HEK293 (cell line): ENCODE results near the gene FAM8A1.

Source experiments
- CTCF ChIA-PET: fragments of 350-600 bp; formaldehyde crosslinking; extraction: SDS; loops from one replicate; lab custom pipeline; 2021; ENCODE audit warnings: antibody characterized with exemption; lab: Yijun Ruan, JAX
- POLR2A ChIA-PET: fragments of 300-600 bp; formaldehyde crosslinking; extraction: SDS; loops from one replicate; lab custom pipeline; 2020; ENCODE audit warnings: antibody characterized with exemption, inconsistent platforms; lab: Yijun Ruan, JAX
- H3K27ac ChIP-seq: fragments of 200-500 bp; sonication (Bioruptor generic); 2 replicates; pipeline ENCODE4 v1.5.1; 2014; ENCODE audit warnings: low read depth, low read length, control low read depth, inconsistent platforms; ENCODE audit errors: extremely low read depth
- H3K36me3 ChIP-seq, 2 experiments: fragments of 200-500 bp in 1 of 2; sonication (Bioruptor generic) in 1 of 2; 1 replicate in 1 of 2; 2 replicates in 1 of 2; pipeline ENCODE4 v1.5.1; 2014 to 2017; ENCODE audit warnings: inconsistent platforms in 2 of 2, low read length in 2 of 2; ENCODE audit not compliant: control insufficient read depth in 2 of 2, insufficient read depth in 1 of 2
- H3K4me1 ChIP-seq: fragments of 200-500 bp; sonication (Bioruptor generic); 2 replicates; pipeline ENCODE4 v1.5.1; 2014; ENCODE audit warnings: mild to moderate bottlenecking, low read length, inconsistent platforms; ENCODE audit not compliant: control insufficient read depth, insufficient read depth
- H3K4me3 ChIP-seq: 2 replicates; pipeline ENCODE4 v1.5.1; 2011; ENCODE audit warnings: low read depth, mild to moderate bottlenecking, control low read depth, low read length, moderate library complexity
- H3K9me3 ChIP-seq: fragments of 200-500 bp; sonication (Bioruptor generic); 2 replicates; pipeline ENCODE4 v1.5.1; 2014; ENCODE audit warnings: low read depth, low read length, inconsistent platforms; ENCODE audit not compliant: control insufficient read depth, insufficient read depth
- HIC1 ChIP-seq: fragments of 450-650 bp; formaldehyde crosslinking; IDR thresholded peaks from 2 replicates; pipeline ENCODE4 v1.5.1; 2016; ENCODE audit warnings: missing biosample characterization, missing genetic modification characterization
- HOXC10 ChIP-seq: sonication (generic); formaldehyde crosslinking; IDR thresholded peaks from 2 replicates; pipeline ENCODE4 v1.8.1; 2023; ENCODE audit warnings: mild to moderate bottlenecking, missing genetic modification reagents
- KLF9 ChIP-seq: fragments of 450-650 bp; formaldehyde crosslinking; IDR thresholded peaks from 2 replicates; pipeline ENCODE4 v1.5.1; 2016; ENCODE audit warnings: missing biosample characterization, missing genetic modification characterization, low read depth
- SETDB1 ChIP-seq: IDR thresholded peaks from one replicate; pipeline ENCODE4 v1.6.1; 2017; ENCODE audit warnings: mild to moderate bottlenecking, low read length, moderate library complexity, mixed read lengths; ENCODE audit not compliant: insufficient read length
- YY2 ChIP-seq: fragments of 450-650 bp; formaldehyde crosslinking; IDR thresholded peaks from 2 replicates; pipeline ENCODE4 v1.5.1; 2016; ENCODE audit warnings: missing biosample characterization, missing genetic modification characterization
- ZBTB11 ChIP-seq: fragments of 450-650 bp; formaldehyde crosslinking; conservative IDR thresholded peaks from 2 replicates; pipeline ENCODE4 v1.5.1; 2016; ENCODE audit warnings: low read depth, missing biosample characterization, missing genetic modification characterization
- ZBTB17 ChIP-seq: fragments of 450-650 bp; formaldehyde crosslinking; IDR thresholded peaks from 2 replicates; pipeline ENCODE4 v1.5.1; 2016; ENCODE audit warnings: missing biosample characterization, missing genetic modification characterization
- ZBTB21 ChIP-seq: fragments of 450-650 bp; formaldehyde crosslinking; IDR thresholded peaks from 2 replicates; pipeline ENCODE4 v1.5.1; 2017; ENCODE audit warnings: missing biosample characterization, missing genetic modification characterization
- ZBTB7A ChIP-seq: fragments of 450-650 bp; formaldehyde crosslinking; IDR thresholded peaks from 2 replicates; pipeline ENCODE4 v1.5.1; 2016; ENCODE audit warnings: low read depth, missing biosample characterization, missing genetic modification characterization
- ZBTB8A ChIP-seq: fragments of 450-650 bp; formaldehyde crosslinking; IDR thresholded peaks from 2 replicates; pipeline ENCODE4 v1.5.1; 2016; ENCODE audit warnings: missing biosample characterization, missing genetic modification characterization
- ZFP41 ChIP-seq: fragments of 450-650 bp; formaldehyde crosslinking; IDR thresholded peaks from 2 replicates; pipeline ENCODE4 v1.5.1; 2016; ENCODE audit warnings: missing biosample characterization, missing genetic modification characterization, borderline replicate concordance
- ZFP69B ChIP-seq: fragments of 450-650 bp; formaldehyde crosslinking; IDR thresholded peaks from 2 replicates; pipeline ENCODE4 v1.5.1; 2016; ENCODE audit warnings: missing biosample characterization, missing genetic modification characterization
- ZNF18 ChIP-seq: fragments of 450-650 bp; formaldehyde crosslinking; IDR thresholded peaks from 2 replicates; pipeline ENCODE4 v1.5.1; 2016; ENCODE audit warnings: missing biosample characterization, missing genetic modification characterization
- ZNF19 ChIP-seq: fragments of 450-650 bp; formaldehyde crosslinking; IDR thresholded peaks from 2 replicates; pipeline ENCODE4; 2016; ENCODE audit warnings: missing biosample characterization, missing genetic modification characterization, low read depth
- ZNF211 ChIP-seq: fragments of 450-650 bp; formaldehyde crosslinking; IDR thresholded peaks from 2 replicates; pipeline ENCODE4 v1.5.1; 2016; ENCODE audit warnings: low read depth, missing biosample characterization, missing genetic modification characterization
- ZNF23 ChIP-seq: fragments of 450-650 bp; formaldehyde crosslinking; IDR thresholded peaks from 2 replicates; pipeline ENCODE4 v1.5.1; 2016; ENCODE audit warnings: missing biosample characterization, missing genetic modification characterization, borderline replicate concordance
- ZNF239 ChIP-seq: fragments of 450-650 bp; formaldehyde crosslinking; IDR thresholded peaks from 2 replicates; pipeline ENCODE4 v1.5.1; 2016; ENCODE audit warnings: missing biosample characterization, missing genetic modification characterization
- ZNF292 ChIP-seq: fragments of 450-650 bp; formaldehyde crosslinking; IDR thresholded peaks from 2 replicates; pipeline ENCODE4 v1.5.1; 2016; ENCODE audit warnings: low read depth, missing biosample characterization, missing genetic modification characterization, borderline replicate concordance
- ZNF335 ChIP-seq: fragments of 450-650 bp; formaldehyde crosslinking; conservative IDR thresholded peaks from 2 replicates; pipeline ENCODE4 v1.5.1; 2016; ENCODE audit warnings: missing biosample characterization, missing genetic modification characterization
- ZNF394 ChIP-seq: fragments of 450-650 bp; formaldehyde crosslinking; IDR thresholded peaks from 2 replicates; pipeline ENCODE4 v1.5.1; 2016; ENCODE audit warnings: missing biosample characterization, missing genetic modification characterization, mild to moderate bottlenecking, moderate library complexity, borderline replicate concordance
- ZNF433 ChIP-seq: fragments of 450-650 bp; formaldehyde crosslinking; IDR thresholded peaks from 2 replicates; pipeline ENCODE4 v1.5.1; 2016; ENCODE audit warnings: missing biosample characterization, missing genetic modification characterization, low read depth
- ZNF560 ChIP-seq: fragments of 450-650 bp; formaldehyde crosslinking; IDR thresholded peaks from 2 replicates; pipeline ENCODE4 v1.5.1; 2017; ENCODE audit warnings: missing biosample characterization, missing genetic modification characterization, borderline replicate concordance
- ZNF596 ChIP-seq: fragments of 450-650 bp; IDR thresholded peaks from 2 replicates; pipeline ENCODE4 v1.5.0; 2018; ENCODE audit warnings: missing biosample characterization, mild to moderate bottlenecking, missing genetic modification characterization, moderate library complexity
- ZNF623 ChIP-seq: fragments of 450-650 bp; formaldehyde crosslinking; IDR thresholded peaks from 2 replicates; pipeline ENCODE4 v1.5.1; 2016; ENCODE audit warnings: missing biosample characterization, missing genetic modification characterization
- ZNF624 ChIP-seq: fragments of 450-650 bp; formaldehyde crosslinking; IDR thresholded peaks from 2 replicates; pipeline ENCODE4 v1.5.1; 2017; ENCODE audit warnings: missing biosample characterization, missing genetic modification characterization
- ZNF768 ChIP-seq: fragments of 450-650 bp; formaldehyde crosslinking; IDR thresholded peaks from 2 replicates; pipeline ENCODE4 v1.5.1; 2018; ENCODE audit warnings: missing biosample characterization, mild to moderate bottlenecking, missing genetic modification characterization
- ZSCAN30 ChIP-seq: fragments of 450-650 bp; IDR thresholded peaks from 2 replicates; pipeline ENCODE4 v1.5.1; 2018; ENCODE audit warnings: missing biosample characterization, mild to moderate bottlenecking, missing genetic modification characterization, moderate library complexity
- ZXDB ChIP-seq: fragments of 450-650 bp; formaldehyde crosslinking; IDR thresholded peaks from 2 replicates; pipeline ENCODE4 v1.5.1; 2016; ENCODE audit warnings: missing biosample characterization, missing genetic modification characterization

FAM8A1 gene

GRCh38 chr6:17596085-17596484, 4.0 kb upstream of the FAM8A1 start:
- Histone ChIP-seq H3K4me1 (no peaks in the 10 kb centered on the region), H3K36me3 (no peaks in the 10 kb centered on the region), H3K4me3 (no peak overlapping the region), H3K27ac (no peak overlapping the region), H3K9me3 (no peaks in the 10 kb centered on the region)
- CTCF ChIA-PET = interaction anchor here (1.4 to 2.6 kb wide), 2 partner anchors 11 to 12 kb away, joined by 6 to 13 read pairs; no protein-coding TSS in a partner anchor
- TF ChIP-seq ZSCAN30 (no peak), ZBTB11 (tag by site-specific recombination) (no peak), ZNF623 (tag by site-specific recombination) (no peak), ZNF768 (tag by site-specific recombination) (no peak), ZNF23 (tag by site-specific recombination) (no peak), SETDB1 (no peak), ZBTB21 (tag by site-specific recombination) (no peak)
- POLR2A ChIA-PET = no interaction called here

- Histone ChIP-seq H3K36me3 (peaks cover 19 to 31% of the 10 kb centered on the region in 2 experiments), H3K4me3 (peak overlapping the region; percentile 81), H3K4me1 (peaks cover 6% of the 10 kb centered on the region), H3K27ac (peak overlapping the region; percentile 66), H3K9me3 (no peaks in the 10 kb centered on the region)
- ChIA-PET CTCF (interaction anchor here (0.6 to 1.2 kb wide), 6 partner anchors 11 to 920 kb away, joined by 3 to 4 read pairs (median 4); no protein-coding TSS in a partner anchor), POLR2A (interaction anchor here (0.6 to 2.0 kb wide), 21 partner anchors 9 to 975 kb away, joined by 3 to 20 read pairs (median 4); partner anchors contain the start of genes CAP2 and NUP153)
- TF ChIP-seq ZNF18 = no peak
- TF ChIP-seq HOXC10 (CRISPR knock-in tag) = 0 out of 2 replicates have a peak, but pooled peaks have one; percentile 22
- no peak for TF ChIP-seq KLF9
- no peak for TF ChIP-seq ZFP41
- TF ChIP-seq ZSCAN30 = no peak; the same call in 1 of the 2 replicates
- peak; percentile 90 for TF ChIP-seq ZNF335
- peak; percentile 33 for TF ChIP-seq ZBTB17 (tag by site-specific recombination)
- TF ChIP-seq ZBTB7A (tag by site-specific recombination) = 0 out of 2 replicates have a peak, but pooled peaks have one; percentile 67
- no peak for TF ChIP-seq ZFP69B (tag by site-specific recombination)
- no peak for TF ChIP-seq ZNF624
- TF ChIP-seq ZNF292 (tag by site-specific recombination) = no peak
- no peak for TF ChIP-seq YY2 (tag by site-specific recombination)
- no peak for TF ChIP-seq ZNF239 (tag by site-specific recombination)
- TF ChIP-seq HIC1 = no peak
- 0 out of 2 replicates have a peak, but pooled peaks have one; percentile 20 for TF ChIP-seq ZNF394 (tag by site-specific recombination)
- no peak for TF ChIP-seq ZNF560 (tag by site-specific recombination)
- TF ChIP-seq ZNF433 (tag by site-specific recombination) = no peak
- no peak; the same call in 1 of the 2 replicates for TF ChIP-seq ZNF596 (tag by site-specific recombination)
- TF ChIP-seq ZNF211 = no peak
- TF ChIP-seq ZNF19 (tag by site-specific recombination) = no peak
- TF ChIP-seq ZBTB8A (tag by site-specific recombination) = peak; percentile 51
- TF ChIP-seq ZXDB (tag by site-specific recombination) = peak; percentile 65
These were observed 654 bp downstream of the FAM8A1 start for GRCh38 chr6:17600527-17601385.
